SK-N-MC (cell line): ENCODE data around the gene RFC1.

ENCODE experiments used
- EZH2 ChIP-seq: fragments of 200-600 bp; sonication (generic); IDR thresholded peaks from one replicate; pipeline ENCODE4 v1.6.1; 2017; ENCODE audit warnings: antibody characterized with exemption
- POLR2AphosphoS5 ChIP-seq: IDR thresholded peaks from 2 replicates; pipeline ENCODE4 v1.6.1; 2012; ENCODE audit warnings: mild to moderate bottlenecking, low read depth, low read length, borderline replicate concordance

GRCh38 chr4:39339968-39340367, 26.2 kb downstream of the RFC1 start:
- TF ChIP-seq EZH2 (no peak), POLR2AphosphoS5 (no peak)
